Astrocyte of the cerebellum (primary cell): ENCODE results near the gene EPHB6.
A peak's percentile ranks its signal among the peaks of the same experiment; 100 is the strongest.

ENCODE experiments used
- DNase-seq: peaks from one replicate; pipeline ENCODE4 v3.0.0-alpha.2; 2011; ENCODE audit warnings: low read depth
- H3K4me3 ChIP-seq: 2 replicates; pipeline ENCODE4 v1.5.1; 2011; ENCODE audit warnings: mild to moderate bottlenecking, low read depth, low read length, moderate library complexity
- in situ Hi-C: cut with HindIII; loops from 2 replicates; pipeline ENCODE4 v1.10.0; 2017; ENCODE audit warnings: low sequenced_read_pairs
- TF ChIP-seq, protein P1 (sequence below): IDR thresholded peaks from 2 replicates; pipeline ENCODE4 v1.5.1; 2012; ENCODE audit warnings: low read length, low read depth, moderate library complexity, mild to moderate bottlenecking; ENCODE audit errors: missing control alignments

Gene EPHB6

DNA sequence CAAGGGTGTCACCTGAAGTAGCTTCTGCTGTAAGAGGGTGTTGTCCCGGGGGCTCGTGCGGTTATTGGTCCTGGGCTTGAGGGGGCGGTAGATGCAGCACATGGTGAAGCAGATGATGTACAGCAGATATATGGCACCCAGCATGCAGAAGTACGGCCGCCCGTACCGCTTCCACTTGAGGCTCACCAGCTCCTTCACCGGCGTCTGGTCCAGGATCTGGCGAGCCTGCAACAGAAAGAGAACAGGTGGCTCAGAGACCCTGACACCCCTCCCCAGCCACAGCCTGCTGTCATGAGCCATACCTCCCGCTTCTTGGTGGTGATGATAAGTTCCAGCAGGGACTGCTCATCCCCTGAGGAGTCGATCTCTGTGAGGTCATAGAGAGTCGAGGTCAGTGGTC, 20.6 kb downstream of the EPHB6 start:
- TF ChIP-seq, protein P1, sequence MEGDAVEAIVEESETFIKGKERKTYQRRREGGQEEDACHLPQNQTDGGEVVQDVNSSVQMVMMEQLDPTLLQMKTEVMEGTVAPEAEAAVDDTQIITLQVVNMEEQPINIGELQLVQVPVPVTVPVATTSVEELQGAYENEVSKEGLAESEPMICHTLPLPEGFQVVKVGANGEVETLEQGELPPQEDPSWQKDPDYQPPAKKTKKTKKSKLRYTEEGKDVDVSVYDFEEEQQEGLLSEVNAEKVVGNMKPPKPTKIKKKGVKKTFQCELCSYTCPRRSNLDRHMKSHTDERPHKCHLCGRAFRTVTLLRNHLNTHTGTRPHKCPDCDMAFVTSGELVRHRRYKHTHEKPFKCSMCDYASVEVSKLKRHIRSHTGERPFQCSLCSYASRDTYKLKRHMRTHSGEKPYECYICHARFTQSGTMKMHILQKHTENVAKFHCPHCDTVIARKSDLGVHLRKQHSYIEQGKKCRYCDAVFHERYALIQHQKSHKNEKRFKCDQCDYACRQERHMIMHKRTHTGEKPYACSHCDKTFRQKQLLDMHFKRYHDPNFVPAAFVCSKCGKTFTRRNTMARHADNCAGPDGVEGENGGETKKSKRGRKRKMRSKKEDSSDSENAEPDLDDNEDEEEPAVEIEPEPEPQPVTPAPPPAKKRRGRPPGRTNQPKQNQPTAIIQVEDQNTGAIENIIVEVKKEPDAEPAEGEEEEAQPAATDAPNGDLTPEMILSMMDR: no peak
- DNase-seq: no peak
- H3K4me3 ChIP-seq: no peak overlapping the region
- in situ Hi-C loops: no loop called here

DNA sequence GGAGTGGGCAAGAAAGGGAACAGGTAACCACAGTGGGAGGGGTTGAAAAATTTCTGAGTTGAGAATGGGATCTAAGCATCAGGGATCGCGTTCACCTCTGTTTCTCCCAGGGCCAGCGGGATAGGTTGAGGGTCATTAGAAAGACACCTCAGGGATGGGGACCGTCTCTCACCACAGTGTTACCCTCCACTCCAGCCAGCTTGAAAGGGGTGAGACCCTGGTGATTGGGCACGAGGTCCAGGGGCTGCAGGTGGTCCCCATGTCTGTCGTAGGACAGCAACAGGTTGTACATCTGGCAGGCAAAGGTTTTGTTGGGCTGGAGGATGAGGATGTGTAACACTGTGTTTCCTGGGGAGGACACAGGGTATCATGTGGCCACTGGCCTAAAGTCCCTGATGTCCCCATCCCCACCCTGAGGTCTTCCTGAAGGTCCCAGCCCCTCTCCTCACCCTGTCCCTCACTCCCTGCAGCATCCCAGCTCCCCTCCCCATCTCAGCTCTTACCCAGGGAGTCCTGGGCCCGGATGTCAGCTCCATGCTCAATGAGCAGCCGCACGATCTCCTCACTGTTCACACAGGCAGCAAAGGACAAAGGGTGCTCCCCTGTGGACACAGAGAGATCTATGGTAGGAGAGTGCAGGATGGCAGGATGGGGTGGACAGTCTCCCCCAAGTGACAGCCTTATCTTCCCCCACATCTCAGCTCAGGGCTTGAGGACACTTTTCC, 21.5 kb downstream of the EPHB6 start:
- TF ChIP-seq, protein P1: no peak
- no peak overlapping the region for H3K4me3 ChIP-seq
- in situ Hi-C loops: no loop called here
- no peak for DNase-seq

DNA sequence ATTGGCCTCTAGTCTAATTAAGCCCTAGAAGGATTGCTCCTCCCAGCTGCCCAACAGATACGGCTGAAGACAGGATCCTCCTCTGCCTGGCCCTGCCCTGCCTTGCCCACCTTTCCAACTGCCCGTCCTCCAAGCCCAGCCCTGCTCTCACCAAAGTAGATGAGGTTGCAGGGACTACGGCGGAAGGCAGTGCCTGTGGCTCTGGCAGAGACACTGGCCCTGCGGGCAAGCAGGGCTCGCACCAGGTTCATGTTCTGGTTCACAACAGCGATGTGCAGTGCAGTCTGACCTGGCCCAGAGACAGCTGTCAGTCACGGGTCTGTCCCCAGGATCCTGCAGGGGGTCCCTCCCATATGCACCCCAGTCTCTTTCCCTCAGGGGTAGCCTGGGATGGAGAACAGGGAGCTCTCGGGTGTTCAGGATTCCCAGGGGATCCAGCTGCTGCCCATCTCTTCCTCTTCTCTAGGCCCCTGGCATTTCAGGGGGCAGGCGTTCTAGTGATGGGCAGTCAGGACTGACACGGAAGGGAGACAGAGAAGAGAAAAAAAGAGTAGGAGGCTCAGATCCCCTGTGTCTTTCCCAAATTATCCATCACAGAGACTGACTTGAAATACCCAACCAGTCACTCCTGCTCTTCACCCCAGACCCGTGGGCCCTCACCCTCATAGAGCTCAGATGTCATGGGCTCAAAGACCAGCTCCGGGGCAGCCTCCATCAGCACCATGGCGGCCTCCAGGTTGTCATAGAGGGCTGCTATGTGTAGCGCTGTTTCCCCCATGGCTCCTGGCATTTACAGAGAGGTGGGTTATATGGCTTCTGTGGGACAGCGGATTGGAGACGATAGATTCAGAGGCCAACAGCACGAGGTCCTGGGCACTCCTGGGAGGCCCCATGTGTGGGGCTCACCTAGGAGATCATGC, 22.4 kb downstream of the EPHB6 start:
- TF ChIP-seq, protein P1: no peak
- DNase-seq: no peak
- in situ Hi-C loops: no loop called here
- no peak overlapping the region for H3K4me3 ChIP-seq

DNA sequence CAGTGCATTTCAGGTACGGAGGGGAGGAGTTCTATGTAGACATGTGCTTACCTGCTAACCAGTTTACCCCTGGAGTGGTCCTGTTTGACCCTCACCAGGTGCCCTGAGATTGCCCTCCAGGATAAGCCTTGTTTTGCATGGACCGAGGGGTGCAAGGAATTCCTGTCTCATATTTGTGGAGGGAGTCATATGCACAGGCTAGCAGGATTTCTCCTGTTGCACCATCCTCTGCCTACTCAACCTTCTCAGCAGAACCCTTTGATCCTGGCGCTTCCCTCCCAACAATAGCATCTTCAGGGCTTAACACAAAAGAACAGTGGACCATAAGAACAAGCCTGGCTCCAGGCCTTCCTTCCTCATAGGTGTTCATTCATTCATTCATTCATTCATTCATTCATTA, 23.4 kb downstream of the EPHB6 start:
- TF ChIP-seq, protein P1: no peak
- DNase-seq: no peak
- no peak overlapping the region for H3K4me3 ChIP-seq
- in situ Hi-C loops: no loop called here

DNA sequence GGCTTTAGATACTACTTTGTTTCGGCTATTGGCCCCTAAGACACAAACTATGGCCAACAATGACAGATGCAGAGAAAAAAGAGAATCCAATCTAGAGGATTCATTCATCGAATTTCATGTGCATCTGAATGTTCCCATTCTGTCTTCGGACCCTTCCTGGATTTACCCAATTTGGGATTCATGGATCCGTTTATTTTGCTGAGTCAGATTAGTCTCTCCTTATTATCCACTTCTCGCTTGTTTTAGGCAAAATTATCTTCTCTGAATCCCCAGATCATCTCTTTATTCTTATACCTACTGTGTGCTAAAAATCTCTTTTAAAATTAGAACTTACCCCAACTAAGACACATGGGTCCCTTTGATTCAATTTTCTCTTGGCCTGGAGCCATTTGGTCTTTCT, 24.2 kb downstream of the EPHB6 start:
- DNase-seq: no peak
- in situ Hi-C loops: no loop called here
- H3K4me3 ChIP-seq: no peak overlapping the region
- TF ChIP-seq, protein P1: no peak

DNA sequence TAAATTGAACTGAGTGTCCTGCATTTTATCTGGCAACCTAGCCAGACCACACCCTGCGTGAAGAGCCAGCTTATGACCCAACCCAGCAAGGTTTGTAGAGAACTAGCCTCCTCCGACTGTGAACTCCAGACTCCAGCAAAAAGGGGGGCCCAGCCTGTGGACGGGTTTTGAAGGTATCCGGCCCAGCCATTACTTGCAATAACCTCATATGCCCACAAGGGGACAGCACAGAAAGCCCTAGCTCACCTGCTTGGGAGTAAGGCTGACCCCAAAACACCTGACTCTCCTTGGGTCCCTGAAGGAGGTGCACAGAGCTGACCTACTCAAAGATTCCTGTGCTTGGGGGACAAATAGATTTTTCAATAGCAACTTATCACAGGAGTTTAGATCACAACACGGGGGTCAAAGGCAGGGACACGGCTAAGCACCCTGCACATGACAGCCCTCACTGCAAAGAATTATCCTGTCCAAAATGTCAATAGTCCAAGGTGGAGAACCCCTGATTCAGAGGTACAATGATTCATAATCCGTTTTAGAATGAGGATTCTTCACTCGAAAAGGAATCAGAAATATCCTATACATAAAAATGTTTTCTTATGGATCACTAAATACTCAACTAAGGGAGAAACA, 26.1 kb downstream of the EPHB6 start:
- in situ Hi-C loops: no loop called here
- no peak overlapping the region for H3K4me3 ChIP-seq
- DNase-seq: no peak
- TF ChIP-seq, protein P1: peak; percentile 79
